WTC11 (cell line): ENCODE measurements around the gene COPS7A. TPM values are rescaled to one million over a fixed set of nuclear protein-coding genes. Genes with fewer than 3 reads are reported as not detected.

Source experiments
- ATAC-seq: fragments of 200-7000 bp; cut with Tn5 transposase; 2 replicates; pipeline ENCODE4 v1.10.0; 2021; ENCODE audit warnings: mild to moderate bottlenecking, moderate library complexity
- CTCF ChIA-PET: fragments of 300-600 bp; sonication (Branson Sonifier 250); formaldehyde crosslinking; loops from one replicate; lab custom pipeline; 2021; ENCODE audit warnings: antibody characterized with exemption; lab: Charles Lee
- POLR2A ChIA-PET: fragments of 350-600 bp; sonication (Branson Sonifier 250); formaldehyde crosslinking; loops from one replicate; lab custom pipeline; 2021; ENCODE audit warnings: antibody characterized with exemption; lab: Charles Lee
- DNase-seq: peaks from one replicate; pipeline ENCODE4 v3.0.0; 2021; ENCODE audit warnings: low spot score
- H3K27ac Mint-ChIP-seq: 2 replicates; pipeline ENCODE4 v1.8.0; 2021; ENCODE audit warnings: mixed read lengths
- H3K27me3 Mint-ChIP-seq: 2 replicates; pipeline ENCODE4 v1.8.0; 2021; ENCODE audit warnings: low read depth, mild to moderate bottlenecking, moderate library complexity, mixed read lengths
- H3K36me3 Mint-ChIP-seq: 2 replicates; pipeline ENCODE4 v1.8.0; 2021; ENCODE audit warnings: mixed read lengths
- H3K4me1 Mint-ChIP-seq: 2 replicates; pipeline ENCODE4 v1.8.0; 2022; ENCODE audit warnings: mixed read lengths
- H3K4me3 Mint-ChIP-seq: 2 replicates; pipeline ENCODE4 v1.8.0; 2021; ENCODE audit warnings: mild to moderate bottlenecking, moderate library complexity, mixed read lengths
- H3K9me3 Mint-ChIP-seq: 2 replicates; pipeline ENCODE4 v1.8.0; 2021; ENCODE audit warnings: mixed read lengths
- EMX1 ChIP-seq: fragments of 250-450 bp; sonication (Bioruptor Pico); IDR thresholded peaks from 2 replicates; pipeline ENCODE4 v1.8.0; 2021; ENCODE audit warnings: mild to moderate bottlenecking
- MXD4 ChIP-seq: fragments of 250-450 bp; sonication (Bioruptor Pico); IDR thresholded peaks from 2 replicates; pipeline ENCODE4 v1.8.0; 2021; ENCODE audit warnings: mild to moderate bottlenecking, moderate library complexity, borderline replicate concordance
- NFATC4 ChIP-seq: fragments of 250-450 bp; sonication (Bioruptor Pico); IDR thresholded peaks from 2 replicates; pipeline ENCODE4 v1.9.0; 2021; ENCODE audit warnings: mild to moderate bottlenecking
- NFE2L1 ChIP-seq: sonication (generic); formaldehyde crosslinking; IDR thresholded peaks from 2 replicates; pipeline ENCODE4 v1.8.1; 2023; ENCODE audit warnings: missing genetic modification reagents
- NR3C1 ChIP-seq: sonication (generic); formaldehyde crosslinking; conservative IDR thresholded peaks from 2 replicates; pipeline ENCODE4 v1.8.1; 2023; ENCODE audit warnings: low read depth, mild to moderate bottlenecking, missing genetic modification reagents
- TEAD4 ChIP-seq: sonication (generic); formaldehyde crosslinking; IDR thresholded peaks from 2 replicates; pipeline ENCODE4 v1.8.0; 2022; ENCODE audit warnings: mild to moderate bottlenecking, missing genetic modification reagents
- TP53 ChIP-seq: sonication (generic); formaldehyde crosslinking; IDR thresholded peaks from 2 replicates; pipeline ENCODE4 v1.8.1; 2023; ENCODE audit warnings: mild to moderate bottlenecking, missing genetic modification reagents
- ZNF416 ChIP-seq: fragments of 250-450 bp; sonication (Bioruptor Pico); IDR thresholded peaks from 2 replicates; pipeline ENCODE4 v1.9.0; 2021; ENCODE audit warnings: mild to moderate bottlenecking, inconsistent platforms
- ZNF423 ChIP-seq: fragments of 250-450 bp; sonication (Bioruptor Pico); IDR thresholded peaks from 2 replicates; pipeline ENCODE4 v2.1.2; 2022; ENCODE audit warnings: mild to moderate bottlenecking, moderate library complexity
- ZNF671 ChIP-seq: fragments of 250-450 bp; sonication (Bioruptor Pico); IDR thresholded peaks from 2 replicates; pipeline ENCODE4 v1.8.0; 2021; ENCODE audit warnings: mild to moderate bottlenecking
- total RNA-seq: library from RNA; stranded (reverse); gene quantifications from 3 replicates; pipeline ENCODE4 v1.2.3, GENCODE V29; 2021
- TF ChIP-seq, protein P1 (sequence below): sonication (generic); formaldehyde crosslinking; IDR thresholded peaks from 2 replicates; pipeline ENCODE4 v1.8.1; 2023; ENCODE audit warnings: mild to moderate bottlenecking, missing genetic modification reagents, moderate library complexity
- TF ChIP-seq, protein P2 (sequence below): fragments of 250-450 bp; sonication (Bioruptor Pico); conservative IDR thresholded peaks from 2 replicates; pipeline ENCODE4 v1.9.0; 2021; ENCODE audit warnings: mild to moderate bottlenecking
- TF ChIP-seq, protein P3 (sequence below): fragments of 250-450 bp; sonication (Bioruptor Pico); IDR thresholded peaks from 2 replicates; pipeline ENCODE4 v2.1.2; 2022; ENCODE audit warnings: mild to moderate bottlenecking, moderate library complexity
- TF ChIP-seq, protein P4 (sequence below): sonication (generic); formaldehyde crosslinking; IDR thresholded peaks from 2 replicates; pipeline ENCODE4 v1.8.1; 2022; ENCODE audit warnings: mild to moderate bottlenecking, moderate library complexity, missing genetic modification reagents
- TF ChIP-seq, protein P5 (sequence below): sonication (generic); formaldehyde crosslinking; IDR thresholded peaks from 2 replicates; pipeline ENCODE4 v1.8.0; 2022; ENCODE audit warnings: missing genetic modification reagents
- TF ChIP-seq, protein P6 (sequence below): sonication (generic); formaldehyde crosslinking; IDR thresholded peaks from 2 replicates; pipeline ENCODE4 v1.8.0; 2022; ENCODE audit warnings: mild to moderate bottlenecking, missing genetic modification reagents

COPS7A gene
- total RNA-seq, 1 experiment from 2014 or later: 41.4 TPM

DNA sequence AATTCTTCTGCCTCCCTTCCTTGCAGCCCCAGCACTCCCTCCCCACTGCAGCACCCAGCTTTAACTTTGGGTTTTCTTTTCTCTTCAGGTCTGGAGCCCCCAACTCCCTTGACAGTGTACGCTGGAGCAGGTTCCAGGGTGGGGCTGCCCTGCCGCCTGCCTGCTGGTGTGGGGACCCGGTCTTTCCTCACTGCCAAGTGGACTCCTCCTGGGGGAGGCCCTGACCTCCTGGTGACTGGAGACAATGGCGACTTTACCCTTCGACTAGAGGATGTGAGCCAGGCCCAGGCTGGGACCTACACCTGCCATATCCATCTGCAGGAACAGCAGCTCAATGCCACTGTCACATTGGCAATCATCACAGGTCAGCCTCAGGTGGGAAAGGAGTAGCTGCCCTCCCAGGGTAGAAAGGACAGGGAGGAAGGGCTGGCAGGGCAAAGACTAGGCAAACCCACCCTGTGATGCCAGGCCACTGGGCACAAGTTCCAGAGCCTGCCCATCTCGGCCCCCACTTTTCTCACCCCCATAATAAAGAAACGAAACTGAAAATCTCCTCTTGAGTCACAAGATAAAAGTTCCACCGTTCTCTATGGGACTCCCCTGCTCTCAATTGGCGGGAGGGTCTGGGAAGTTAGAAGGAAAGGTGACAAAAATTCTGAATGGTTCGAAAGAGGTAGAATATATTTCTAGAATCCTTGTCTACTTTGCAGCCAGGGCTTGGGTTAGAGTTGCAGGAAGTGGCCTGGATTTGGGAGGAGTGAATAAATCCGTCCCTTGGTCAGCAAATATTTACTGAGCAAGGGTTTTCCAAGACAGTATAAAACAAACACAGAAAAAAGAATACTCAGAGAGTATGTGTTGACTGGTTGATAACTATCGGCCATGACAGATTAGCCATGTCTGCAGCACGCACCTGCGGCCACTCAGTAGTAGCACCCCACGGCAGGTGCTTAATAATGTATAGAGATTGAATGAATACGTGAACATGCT is 51.6 kb downstream of the COPS7A start:
- H3K4me3 Mint-ChIP-seq: 0 out of 2 replicates have a peak overlapping the region, but pooled peaks have one; percentile 46
- ATAC-seq: no peak
- DNase-seq: no peak
- H3K36me3 Mint-ChIP-seq: peaks cover 5% of the 10 kb centered on the region
- ChIA-PET POLR2A (interaction anchor here (1.3 to 1.6 kb wide), 2 partner anchors 9 to 21 kb away, joined by 3 to 9 read pairs; partner anchors contain the start of gene PTMS), CTCF (interaction anchor here (0.7 to 10.5 kb wide), 5 partner anchors 9 to 155 kb away, joined by 3 to 110 read pairs (median 47); partner anchors contain the start of genes MLF2, P3H3 and PTMS)
- TF ChIP-seq MXD4 (CRISPR knock-in tag): no peak
- TF ChIP-seq, protein P1, sequence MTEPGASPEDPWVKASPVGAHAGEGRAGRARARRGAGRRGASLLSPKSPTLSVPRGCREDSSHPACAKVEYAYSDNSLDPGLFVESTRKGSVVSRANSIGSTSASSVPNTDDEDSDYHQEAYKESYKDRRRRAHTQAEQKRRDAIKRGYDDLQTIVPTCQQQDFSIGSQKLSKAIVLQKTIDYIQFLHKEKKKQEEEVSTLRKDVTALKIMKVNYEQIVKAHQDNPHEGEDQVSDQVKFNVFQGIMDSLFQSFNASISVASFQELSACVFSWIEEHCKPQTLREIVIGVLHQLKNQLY: no peak
- TF ChIP-seq NFE2L1 (CRISPR knock-in tag): no peak
- no peak for TF ChIP-seq EMX1 (CRISPR knock-in tag)
- no peak for TF ChIP-seq TP53 (CRISPR knock-in tag)
- TF ChIP-seq, protein P2, sequence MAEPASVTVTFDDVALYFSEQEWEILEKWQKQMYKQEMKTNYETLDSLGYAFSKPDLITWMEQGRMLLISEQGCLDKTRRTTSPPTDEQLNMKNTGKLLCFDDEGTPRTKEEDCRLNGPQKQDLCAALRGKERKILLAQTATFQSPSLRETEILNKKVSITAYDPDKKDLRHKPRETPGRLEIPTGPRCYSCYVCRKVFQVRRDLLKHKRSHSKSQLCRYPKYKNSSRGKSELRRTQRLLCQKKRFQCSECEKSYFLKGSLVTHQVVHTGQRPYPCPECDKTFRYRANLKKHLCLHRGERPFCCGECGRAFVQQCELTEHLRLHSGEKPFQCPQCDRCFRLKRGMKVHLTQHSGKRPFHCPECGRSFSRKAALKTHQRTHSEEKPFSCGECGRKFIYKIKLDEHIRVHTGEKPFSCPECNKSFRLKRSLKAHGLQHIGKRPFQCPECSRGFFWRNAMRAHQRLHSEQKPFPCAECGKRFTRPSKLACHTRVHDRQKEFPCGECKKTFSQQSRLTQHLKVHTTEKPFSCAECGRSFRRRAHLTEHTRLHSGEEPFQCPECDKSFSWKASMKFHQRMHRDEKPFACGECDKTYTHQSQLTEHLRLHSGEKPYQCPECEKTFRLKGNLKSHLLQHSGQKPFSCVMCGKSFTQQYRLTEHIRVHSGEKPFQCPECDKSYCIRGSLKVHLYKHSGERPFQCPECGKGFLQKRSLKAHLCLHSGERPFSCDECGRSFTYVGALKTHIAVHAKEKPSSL (CRISPR knock-in tag): no peak
- TF ChIP-seq NR3C1 (CRISPR knock-in tag): no peak
- TF ChIP-seq, protein P3, sequence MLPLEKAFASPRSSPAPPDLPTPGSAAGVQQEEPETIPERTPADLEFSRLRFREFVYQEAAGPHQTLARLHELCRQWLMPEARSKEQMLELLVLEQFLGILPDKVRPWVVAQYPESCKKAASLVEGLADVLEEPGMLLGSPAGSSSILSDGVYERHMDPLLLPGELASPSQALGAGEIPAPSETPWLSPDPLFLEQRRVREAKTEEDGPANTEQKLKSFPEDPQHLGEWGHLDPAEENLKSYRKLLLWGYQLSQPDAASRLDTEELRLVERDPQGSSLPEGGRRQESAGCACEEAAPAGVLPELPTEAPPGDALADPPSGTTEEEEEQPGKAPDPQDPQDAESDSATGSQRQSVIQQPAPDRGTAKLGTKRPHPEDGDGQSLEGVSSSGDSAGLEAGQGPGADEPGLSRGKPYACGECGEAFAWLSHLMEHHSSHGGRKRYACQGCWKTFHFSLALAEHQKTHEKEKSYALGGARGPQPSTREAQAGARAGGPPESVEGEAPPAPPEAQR: no peak
- TF ChIP-seq NFATC4 (CRISPR knock-in tag): no peak
- no peak for TF ChIP-seq ZNF671 (CRISPR knock-in tag)
- TF ChIP-seq TEAD4 (CRISPR knock-in tag): no peak
- TF ChIP-seq, protein P4, sequence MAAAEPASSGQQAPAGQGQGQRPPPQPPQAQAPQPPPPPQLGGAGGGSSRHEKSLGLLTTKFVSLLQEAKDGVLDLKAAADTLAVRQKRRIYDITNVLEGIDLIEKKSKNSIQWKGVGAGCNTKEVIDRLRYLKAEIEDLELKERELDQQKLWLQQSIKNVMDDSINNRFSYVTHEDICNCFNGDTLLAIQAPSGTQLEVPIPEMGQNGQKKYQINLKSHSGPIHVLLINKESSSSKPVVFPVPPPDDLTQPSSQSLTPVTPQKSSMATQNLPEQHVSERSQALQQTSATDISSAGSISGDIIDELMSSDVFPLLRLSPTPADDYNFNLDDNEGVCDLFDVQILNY (CRISPR knock-in tag): no peak
- no peak overlapping the region for H3K27ac Mint-ChIP-seq
- H3K4me1 Mint-ChIP-seq: peaks cover 56% of the 10 kb centered on the region
- peaks cover 66% of the 10 kb centered on the region for H3K27me3 Mint-ChIP-seq
- no peaks in the 10 kb centered on the region for H3K9me3 Mint-ChIP-seq

DNA sequence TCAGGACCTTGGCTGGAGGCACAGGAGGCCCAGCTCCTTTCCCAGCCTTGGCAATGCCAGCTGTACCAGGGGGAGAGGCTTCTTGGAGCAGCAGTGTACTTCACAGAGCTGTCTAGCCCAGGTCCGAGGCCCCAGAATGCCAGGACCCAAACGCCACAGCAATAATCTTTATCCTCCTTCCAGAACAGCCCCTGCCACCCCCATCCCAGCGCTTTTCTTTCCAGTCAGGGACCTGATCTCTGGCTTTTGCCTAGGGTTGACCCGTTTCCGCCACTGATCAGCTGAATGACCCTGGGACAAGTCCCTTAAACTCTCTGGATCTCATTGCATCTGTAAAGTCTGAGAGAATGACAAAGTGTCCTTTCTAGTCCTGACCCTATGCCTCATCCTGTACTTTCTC is 53.5 kb downstream of the COPS7A start:
- H3K4me1 Mint-ChIP-seq: peaks cover 41% of the 10 kb centered on the region
- H3K36me3 Mint-ChIP-seq: no peaks in the 10 kb centered on the region
- CTCF ChIA-PET: interaction anchor here (1.4 to 3.8 kb wide), 4 partner anchors 10 to 171 kb away, joined by 4 to 88 read pairs (median 27); partner anchors contain the start of genes MLF2 and PTMS

DNA sequence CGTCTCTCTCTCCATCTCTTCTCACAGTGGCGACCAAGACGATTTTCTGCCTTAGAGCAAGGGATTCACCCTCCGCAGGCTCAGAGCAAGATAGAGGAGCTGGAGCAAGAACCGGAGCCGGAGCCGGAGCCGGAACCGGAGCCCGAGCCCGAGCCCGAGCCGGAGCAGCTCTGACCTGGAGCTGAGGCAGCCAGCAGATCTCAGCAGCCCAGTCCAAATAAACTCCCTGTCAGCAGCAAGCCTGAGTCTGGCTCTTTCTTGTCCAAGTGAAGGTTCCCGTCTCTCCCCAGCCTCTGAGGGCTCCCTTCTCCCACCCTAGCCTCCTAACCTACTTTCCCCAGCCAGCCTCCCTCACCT is 54.3 kb downstream of the COPS7A start:
- 0 out of 2 replicates have a peak overlapping the region, but pooled peaks have one; percentile 77 for H3K27ac Mint-ChIP-seq
- no peaks in the 10 kb centered on the region for H3K36me3 Mint-ChIP-seq
- H3K9me3 Mint-ChIP-seq: no peaks in the 10 kb centered on the region
- ATAC-seq: peak; percentile 35
- ChIA-PET POLR2A (interaction anchor here (0.8 to 2.9 kb wide), 6 partner anchors 9 to 54 kb away, joined by 3 to 22 read pairs (median 4); partner anchors contain the start of genes COPS7A, MLF2, P3H3 and PTMS), CTCF (interaction anchor here (0.6 to 3.8 kb wide), 14 partner anchors 11 to 182 kb away, joined by 3 to 88 read pairs (median 4); partner anchors contain the start of genes COPS7A, MLF2 and PTMS)
- H3K4me3 Mint-ChIP-seq: peak overlapping the region; percentile 95
- TF ChIP-seq NR3C1 (CRISPR knock-in tag) (no peak), ZNF423 (no peak)
- TF ChIP-seq, protein P5, sequence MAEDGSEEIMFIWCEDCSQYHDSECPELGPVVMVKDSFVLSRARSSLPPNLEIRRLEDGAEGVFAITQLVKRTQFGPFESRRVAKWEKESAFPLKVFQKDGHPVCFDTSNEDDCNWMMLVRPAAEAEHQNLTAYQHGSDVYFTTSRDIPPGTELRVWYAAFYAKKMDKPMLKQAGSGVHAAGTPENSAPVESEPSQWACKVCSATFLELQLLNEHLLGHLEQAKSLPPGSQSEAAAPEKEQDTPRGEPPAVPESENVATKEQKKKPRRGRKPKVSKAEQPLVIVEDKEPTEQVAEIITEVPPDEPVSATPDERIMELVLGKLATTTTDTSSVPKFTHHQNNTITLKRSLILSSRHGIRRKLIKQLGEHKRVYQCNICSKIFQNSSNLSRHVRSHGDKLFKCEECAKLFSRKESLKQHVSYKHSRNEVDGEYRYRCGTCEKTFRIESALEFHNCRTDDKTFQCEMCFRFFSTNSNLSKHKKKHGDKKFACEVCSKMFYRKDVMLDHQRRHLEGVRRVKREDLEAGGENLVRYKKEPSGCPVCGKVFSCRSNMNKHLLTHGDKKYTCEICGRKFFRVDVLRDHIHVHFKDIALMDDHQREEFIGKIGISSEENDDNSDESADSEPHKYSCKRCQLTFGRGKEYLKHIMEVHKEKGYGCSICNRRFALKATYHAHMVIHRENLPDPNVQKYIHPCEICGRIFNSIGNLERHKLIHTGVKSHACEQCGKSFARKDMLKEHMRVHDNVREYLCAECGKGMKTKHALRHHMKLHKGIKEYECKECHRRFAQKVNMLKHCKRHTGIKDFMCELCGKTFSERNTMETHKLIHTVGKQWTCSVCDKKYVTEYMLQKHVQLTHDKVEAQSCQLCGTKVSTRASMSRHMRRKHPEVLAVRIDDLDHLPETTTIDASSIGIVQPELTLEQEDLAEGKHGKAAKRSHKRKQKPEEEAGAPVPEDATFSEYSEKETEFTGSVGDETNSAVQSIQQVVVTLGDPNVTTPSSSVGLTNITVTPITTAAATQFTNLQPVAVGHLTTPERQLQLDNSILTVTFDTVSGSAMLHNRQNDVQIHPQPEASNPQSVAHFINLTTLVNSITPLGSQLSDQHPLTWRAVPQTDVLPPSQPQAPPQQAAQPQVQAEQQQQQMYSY (CRISPR knock-in tag): peak; percentile 98
- TF ChIP-seq, protein P1: no peak
- DNase-seq: peak; percentile 60
- peaks cover 33% of the 10 kb centered on the region for H3K4me1 Mint-ChIP-seq
- H3K27me3 Mint-ChIP-seq: peaks cover 48% of the 10 kb centered on the region

More for the DNA sequence above, 53.5 kb downstream of the COPS7A start:
- Mint-ChIP-seq H3K4me3 (peak overlapping the region; percentile 95; the same call in 1 of the 2 replicates), H3K27me3 (peaks cover 56% of the 10 kb centered on the region), H3K27ac (no peak overlapping the region), H3K9me3 (no peaks in the 10 kb centered on the region)
- TF ChIP-seq, protein P6, sequence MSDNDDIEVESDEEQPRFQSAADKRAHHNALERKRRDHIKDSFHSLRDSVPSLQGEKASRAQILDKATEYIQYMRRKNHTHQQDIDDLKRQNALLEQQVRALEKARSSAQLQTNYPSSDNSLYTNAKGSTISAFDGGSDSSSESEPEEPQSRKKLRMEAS (CRISPR knock-in tag): no peak
- TF ChIP-seq ZNF671 (CRISPR knock-in tag) (no peak), ZNF416 (no peak)
- no peak for DNase-seq
- POLR2A ChIA-PET: interaction anchor here (0.8 to 2.9 kb wide), 3 partner anchors 11 to 51 kb away, joined by 3 to 22 read pairs (median 19); partner anchors contain the start of genes MLF2, P3H3 and PTMS
- ATAC-seq: no peak
